Gastroesophageal sphincter (tissue), 3 donors: ENCODE data around the gene TCF7L2.
"Not testable (repeated sequence)": the region's sequence is repeated elsewhere in the genome, so short reads cannot be mapped to it uniquely, and the experiment has no call there.

Experiments used
- CTCF ChIP-seq, 4 experiments: fragments of 200-600 bp in 2 of 4; fragments of 450-650 bp in 2 of 4; sonication (generic) in 1 of 4; IDR thresholded peaks; one replicate each; pipeline ENCODE4 v1.5.1; 2017 to 2019; ENCODE audit warnings: antibody characterized with exemption in 4 of 4, mild to moderate bottlenecking in 2 of 4, moderate library complexity in 2 of 4
- EP300 ChIP-seq: sonication (generic); formaldehyde crosslinking; IDR thresholded peaks from one replicate; pipeline ENCODE4 v1.6.1; 2017; ENCODE audit warnings: antibody characterized with exemption, mild to moderate bottlenecking

- not testable (repeated sequence) for TF ChIP-seq CTCF (IDR thresholded peaks at IDR 0.05); EP300
Measured at GRCh38 chr10:113066120-113066519, 116.1 kb downstream of the TCF7L2 start.
